K562 (cell line): ENCODE measurements around the gene OPRL1. TPM values are rescaled to one million over a fixed set of nuclear protein-coding genes. Genes with fewer than 3 reads are reported as not detected.
A peak's percentile ranks its signal among the peaks of the same experiment; 100 is the strongest.

Experiments
- ARID2 ChIP-seq: fragments of 450-650 bp; IDR thresholded peaks from 2 replicates; pipeline ENCODE4 v1.6.1; 2017; ENCODE audit warnings: antibody characterized with exemption, mild to moderate bottlenecking
- CHD4 ChIP-seq: fragments of 200-600 bp; sonication (generic); IDR thresholded peaks from 3 replicates; pipeline ENCODE4 v1.6.1; 2012; ENCODE audit warnings: low read depth, mild to moderate bottlenecking, mixed read lengths, low read length, inconsistent platforms; ENCODE audit not compliant: insufficient read depth, insufficient replicate concordance, poor library complexity, severe bottlenecking
- GATAD2A ChIP-seq: fragments of 450-650 bp; IDR thresholded peaks from 2 replicates; pipeline ENCODE4 v1.6.1; 2017
- HNRNPH1 ChIP-seq: fragments of 200-400 bp; formaldehyde crosslinking; optimal IDR thresholded peaks from 2 replicates; pipeline ENCODE3; 2017; ENCODE audit warnings: low read depth, mild to moderate bottlenecking, low read length, moderate library complexity
- TEAD1 ChIP-seq, 2 experiments: fragments of 450-650 bp in 1 of 2; sonication (generic) in 1 of 2; formaldehyde crosslinking; IDR thresholded peaks; 2 replicates each; pipeline versions ENCODE4 v1.4.0 to v1.8.0; 2020 to 2022; ENCODE audit warnings: mild to moderate bottlenecking in 2 of 2, missing genetic modification reagents in 1 of 2
- TEAD2 ChIP-seq: fragments of 450-650 bp; IDR thresholded peaks from 2 replicates; pipeline ENCODE4 v1.6.1; 2016; ENCODE audit warnings: missing genetic modification characterization, control low read depth, missing compliant biosample characterization
- U2AF2 ChIP-seq: fragments of 200-400 bp; formaldehyde crosslinking; optimal IDR thresholded peaks from 2 replicates; pipeline ENCODE3; 2017; ENCODE audit warnings: low read depth, mild to moderate bottlenecking, low read length
- ZBTB7A ChIP-seq: IDR thresholded peaks from 2 replicates; pipeline ENCODE4 v1.6.1; 2011; ENCODE audit warnings: low read depth, mild to moderate bottlenecking, low read length, moderate library complexity, borderline replicate concordance; ENCODE audit not compliant: control insufficient read depth
- ZC3H4 ChIP-seq: sonication (generic); formaldehyde crosslinking; IDR thresholded peaks from 2 replicates; pipeline ENCODE4 v1.9.0; 2021; ENCODE audit warnings: missing genetic modification reagents, borderline replicate concordance
- ZNF12 ChIP-seq: sonication (generic); formaldehyde crosslinking; IDR thresholded peaks from 2 replicates; pipeline ENCODE4 v1.4.0; 2020; ENCODE audit warnings: mild to moderate bottlenecking, missing genetic modification reagents
- ZNF232 ChIP-seq: sonication (generic); formaldehyde crosslinking; IDR thresholded peaks from 2 replicates; pipeline ENCODE4 v1.8.0; 2022; ENCODE audit warnings: mild to moderate bottlenecking, missing genetic modification reagents
- ZNF311 ChIP-seq: fragments of 250-450 bp; sonication (Bioruptor Pico); IDR thresholded peaks from 2 replicates; pipeline ENCODE4 v1.4.0; 2020; ENCODE audit warnings: mild to moderate bottlenecking, moderate library complexity
- ZNF444 ChIP-seq: fragments of 250-450 bp; sonication (Bioruptor Pico); IDR thresholded peaks from 2 replicates; pipeline ENCODE4 v1.4.0; 2020; ENCODE audit warnings: mild to moderate bottlenecking, moderate library complexity
- ZNF589 ChIP-seq: fragments of 200-800 bp; sonication (Bioruptor generic); IDR thresholded peaks from 2 replicates; pipeline ENCODE4 v1.6.1; 2016; ENCODE audit warnings: low read depth, missing genetic modification characterization, missing compliant biosample characterization
- polyA plus RNA-seq, 8 experiments: library from polyadenylated mRNA; depleted of rRNA in 4 of 8; stranded (reverse) in 5 of 8; unstranded in 3 of 8; fragments of >200 nt; fragmentation: Nextera tagmentation in 2 of 8; fragmentation: Illumina TruSeq in 1 of 8; extraction: Ambion mirVana in 2 of 8; extraction: Trizol in 1 of 8; gene quantifications; 2 replicates each; pipeline versions ENCODE4 v1.2.1 to v1.2.3, GENCODE V29; 2011 to 2014; ENCODE audit warnings: inconsistent platforms in 1 of 8, missing spikeins in 1 of 8
- total RNA-seq, 7 experiments: library from RNA; depleted of rRNA in 6 of 7; stranded (reverse); fragments of >200 nt in 6 of 7; fragmentation: Illumina TruSeq in 2 of 7; extraction: Trizol in 2 of 7; gene quantifications; 2 replicates each; pipeline versions ENCODE4 v1.2.1 to v1.2.3, GENCODE V29; 2011 to 2021; ENCODE audit warnings: low replicate concordance in 1 of 7
- TF ChIP-seq, protein P1 (sequence below): IDR thresholded peaks from 2 replicates; pipeline ENCODE4 v1.6.1; 2016; ENCODE audit warnings: missing genetic modification characterization, missing compliant biosample characterization
- TF ChIP-seq, protein P2 (sequence below): fragments of 250-450 bp; sonication (Bioruptor Pico); IDR thresholded peaks from 2 replicates; pipeline ENCODE4 v1.4.0; 2020; ENCODE audit warnings: mild to moderate bottlenecking, moderate library complexity
- TF ChIP-seq, protein P3 (sequence below): fragments of 250-450 bp; sonication (Bioruptor Pico); IDR thresholded peaks from 2 replicates; pipeline ENCODE4 v1.4.0; 2020; ENCODE audit warnings: mild to moderate bottlenecking
- TF ChIP-seq, protein P4 (sequence below), 2 experiments: IDR thresholded peaks; 2 replicates each; pipeline ENCODE4 v1.6.1; 2012; ENCODE audit warnings: improper control_type of control experiment in 2 of 2, low read depth in 2 of 2, low read length in 2 of 2, borderline replicate concordance in 1 of 2

Gene OPRL1
- total and polyA plus RNA-seq, 9 of the 15 experiments (the other 6 are each of a cell fraction or from before 2014, with no cell fraction given) = 0.06 to 0.33 (median 0.11) TPM; not detected in 2

DNA sequence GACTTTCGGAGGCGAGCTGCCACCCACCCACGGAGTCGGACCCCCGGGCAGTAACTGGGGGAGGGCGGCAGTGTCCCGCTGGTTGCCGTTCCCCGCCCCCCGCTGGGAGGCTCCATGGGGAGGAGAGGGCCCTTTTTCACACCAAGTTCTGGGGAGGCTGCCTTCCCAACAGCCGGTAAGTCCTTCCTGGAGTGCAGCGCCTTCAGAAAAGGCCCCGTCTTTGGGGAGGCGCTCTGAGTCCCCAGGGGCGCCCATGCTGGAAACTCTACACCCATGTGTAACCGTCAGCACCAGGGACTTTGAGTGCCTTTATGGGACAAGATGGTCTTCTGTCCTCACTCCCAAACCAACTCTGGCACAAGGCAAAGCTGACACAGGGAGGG lies 30.0 kb upstream of the OPRL1 start (continued):
- TF ChIP-seq ARID2 (no peak), ZNF444 (CRISPR knock-in tag) (no peak), ZBTB7A (no peak; the same call in 1 of the 2 replicates), ZNF232 (no peak), ZNF589 (CRISPR knock-in tag) (peak; percentile 39; the same call in 1 of the 2 replicates), ZC3H4 (CRISPR knock-in tag) (no peak), HNRNPH1 (no peak), TEAD1 (CRISPR knock-in tag; IDR thresholded peaks at IDR 0.05) (no peak), TEAD2 (no peak), ZNF12 (CRISPR knock-in tag) (no peak), GATAD2A (no peak), ZNF311 (CRISPR knock-in tag) (no peak), U2AF2 (no peak), CHD4 (peak; percentile 20)
- TF ChIP-seq, protein P1, sequence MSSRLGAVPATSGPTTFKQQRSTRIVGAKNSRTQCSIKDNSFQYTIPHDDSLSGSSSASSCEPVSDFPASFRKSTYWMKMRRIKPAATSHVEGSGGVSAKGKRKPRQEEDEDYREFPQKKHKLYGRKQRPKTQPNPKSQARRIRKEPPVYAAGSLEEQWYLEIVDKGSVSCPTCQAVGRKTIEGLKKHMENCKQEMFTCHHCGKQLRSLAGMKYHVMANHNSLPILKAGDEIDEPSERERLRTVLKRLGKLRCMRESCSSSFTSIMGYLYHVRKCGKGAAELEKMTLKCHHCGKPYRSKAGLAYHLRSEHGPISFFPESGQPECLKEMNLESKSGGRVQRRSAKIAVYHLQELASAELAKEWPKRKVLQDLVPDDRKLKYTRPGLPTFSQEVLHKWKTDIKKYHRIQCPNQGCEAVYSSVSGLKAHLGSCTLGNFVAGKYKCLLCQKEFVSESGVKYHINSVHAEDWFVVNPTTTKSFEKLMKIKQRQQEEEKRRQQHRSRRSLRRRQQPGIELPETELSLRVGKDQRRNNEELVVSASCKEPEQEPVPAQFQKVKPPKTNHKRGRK (tag) = no peak
- TF ChIP-seq, protein P2, sequence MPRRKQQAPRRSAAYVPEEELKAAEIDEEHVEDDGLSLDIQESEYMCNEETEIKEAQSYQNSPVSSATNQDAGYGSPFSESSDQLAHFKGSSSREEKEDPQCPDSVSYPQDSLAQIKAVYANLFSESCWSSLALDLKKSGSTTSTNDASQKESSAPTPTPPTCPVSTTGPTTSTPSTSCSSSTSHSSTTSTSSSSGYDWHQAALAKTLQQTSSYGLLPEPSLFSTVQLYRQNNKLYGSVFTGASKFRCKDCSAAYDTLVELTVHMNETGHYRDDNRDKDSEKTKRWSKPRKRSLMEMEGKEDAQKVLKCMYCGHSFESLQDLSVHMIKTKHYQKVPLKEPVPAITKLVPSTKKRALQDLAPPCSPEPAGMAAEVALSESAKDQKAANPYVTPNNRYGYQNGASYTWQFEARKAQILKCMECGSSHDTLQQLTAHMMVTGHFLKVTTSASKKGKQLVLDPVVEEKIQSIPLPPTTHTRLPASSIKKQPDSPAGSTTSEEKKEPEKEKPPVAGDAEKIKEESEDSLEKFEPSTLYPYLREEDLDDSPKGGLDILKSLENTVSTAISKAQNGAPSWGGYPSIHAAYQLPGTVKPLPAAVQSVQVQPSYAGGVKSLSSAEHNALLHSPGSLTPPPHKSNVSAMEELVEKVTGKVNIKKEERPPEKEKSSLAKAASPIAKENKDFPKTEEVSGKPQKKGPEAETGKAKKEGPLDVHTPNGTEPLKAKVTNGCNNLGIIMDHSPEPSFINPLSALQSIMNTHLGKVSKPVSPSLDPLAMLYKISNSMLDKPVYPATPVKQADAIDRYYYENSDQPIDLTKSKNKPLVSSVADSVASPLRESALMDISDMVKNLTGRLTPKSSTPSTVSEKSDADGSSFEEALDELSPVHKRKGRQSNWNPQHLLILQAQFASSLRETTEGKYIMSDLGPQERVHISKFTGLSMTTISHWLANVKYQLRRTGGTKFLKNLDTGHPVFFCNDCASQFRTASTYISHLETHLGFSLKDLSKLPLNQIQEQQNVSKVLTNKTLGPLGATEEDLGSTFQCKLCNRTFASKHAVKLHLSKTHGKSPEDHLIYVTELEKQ (CRISPR knock-in tag) = no peak
- TF ChIP-seq, protein P3, sequence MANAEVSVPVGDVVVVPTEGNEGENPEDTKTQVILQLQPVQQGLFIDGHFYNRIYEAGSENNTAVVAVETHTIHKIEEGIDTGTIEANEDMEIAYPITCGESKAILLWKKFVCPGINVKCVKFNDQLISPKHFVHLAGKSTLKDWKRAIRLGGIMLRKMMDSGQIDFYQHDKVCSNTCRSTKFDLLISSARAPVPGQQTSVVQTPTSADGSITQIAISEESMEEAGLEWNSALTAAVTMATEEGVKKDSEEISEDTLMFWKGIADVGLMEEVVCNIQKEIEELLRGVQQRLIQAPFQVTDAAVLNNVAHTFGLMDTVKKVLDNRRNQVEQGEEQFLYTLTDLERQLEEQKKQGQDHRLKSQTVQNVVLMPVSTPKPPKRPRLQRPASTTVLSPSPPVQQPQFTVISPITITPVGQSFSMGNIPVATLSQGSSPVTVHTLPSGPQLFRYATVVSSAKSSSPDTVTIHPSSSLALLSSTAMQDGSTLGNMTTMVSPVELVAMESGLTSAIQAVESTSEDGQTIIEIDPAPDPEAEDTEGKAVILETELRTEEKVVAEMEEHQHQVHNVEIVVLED (CRISPR knock-in tag) = no peak
- TF ChIP-seq, protein P4, sequence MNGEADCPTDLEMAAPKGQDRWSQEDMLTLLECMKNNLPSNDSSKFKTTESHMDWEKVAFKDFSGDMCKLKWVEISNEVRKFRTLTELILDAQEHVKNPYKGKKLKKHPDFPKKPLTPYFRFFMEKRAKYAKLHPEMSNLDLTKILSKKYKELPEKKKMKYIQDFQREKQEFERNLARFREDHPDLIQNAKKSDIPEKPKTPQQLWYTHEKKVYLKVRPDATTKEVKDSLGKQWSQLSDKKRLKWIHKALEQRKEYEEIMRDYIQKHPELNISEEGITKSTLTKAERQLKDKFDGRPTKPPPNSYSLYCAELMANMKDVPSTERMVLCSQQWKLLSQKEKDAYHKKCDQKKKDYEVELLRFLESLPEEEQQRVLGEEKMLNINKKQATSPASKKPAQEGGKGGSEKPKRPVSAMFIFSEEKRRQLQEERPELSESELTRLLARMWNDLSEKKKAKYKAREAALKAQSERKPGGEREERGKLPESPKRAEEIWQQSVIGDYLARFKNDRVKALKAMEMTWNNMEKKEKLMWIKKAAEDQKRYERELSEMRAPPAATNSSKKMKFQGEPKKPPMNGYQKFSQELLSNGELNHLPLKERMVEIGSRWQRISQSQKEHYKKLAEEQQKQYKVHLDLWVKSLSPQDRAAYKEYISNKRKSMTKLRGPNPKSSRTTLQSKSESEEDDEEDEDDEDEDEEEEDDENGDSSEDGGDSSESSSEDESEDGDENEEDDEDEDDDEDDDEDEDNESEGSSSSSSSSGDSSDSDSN (IDR thresholded peaks at IDR 0.05; ENCODE audit: borderline replicate concordance in 1 of 2, low read depth in 2 of 2, low read length in 2 of 2) = 0 out of 4 replicates have a peak, but pooled peaks of 1 of the 2 experiments have one; percentile 21
